Astrocyte (in vitro differentiated cells and primary cell): ENCODE measurements around the gene AGPAT1.

ENCODE experiments used
- CTCF ChIP-seq: IDR thresholded peaks from 2 replicates; pipeline ENCODE4 v1.5.1; 2011; ENCODE audit warnings: low read depth, mild to moderate bottlenecking, inconsistent platforms, low read length, moderate library complexity; ENCODE audit not compliant: insufficient read depth
- EZH2 ChIP-seq: IDR thresholded peaks from 2 replicates; pipeline ENCODE4 v1.6.1; 2012; ENCODE audit warnings: mild to moderate bottlenecking, low read length, inconsistent platforms; ENCODE audit not compliant: insufficient read depth

DNA sequence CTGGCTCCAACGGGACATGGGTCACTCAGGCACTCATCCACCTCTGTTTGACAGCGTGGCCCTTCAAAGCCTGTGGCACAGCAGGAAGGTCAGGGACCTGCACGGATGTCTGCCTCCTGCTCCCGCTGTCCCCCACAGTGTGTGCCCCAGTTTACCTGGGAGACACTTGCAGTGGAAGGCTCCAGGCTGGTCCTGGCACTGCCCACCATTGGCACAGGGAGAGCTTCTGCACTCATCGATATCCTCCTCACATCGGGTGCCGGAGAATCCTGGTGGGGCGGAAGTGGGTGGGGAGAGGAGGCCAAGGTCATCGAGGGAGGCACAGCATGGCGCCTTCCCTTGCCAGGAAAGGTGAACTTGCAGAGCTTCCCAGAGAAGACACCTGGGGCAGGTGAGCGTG, 41.1 kb upstream of the AGPAT1 start:
- TF ChIP-seq EZH2 (no peak), CTCF (no peak)
